Measurements from ENCODE around the gene DMD.
"Not testable (repeated sequence)": the region's sequence is repeated elsewhere in the genome, so short reads cannot be mapped to it uniquely, and the experiment has no call there.

DMD gene

DNA sequence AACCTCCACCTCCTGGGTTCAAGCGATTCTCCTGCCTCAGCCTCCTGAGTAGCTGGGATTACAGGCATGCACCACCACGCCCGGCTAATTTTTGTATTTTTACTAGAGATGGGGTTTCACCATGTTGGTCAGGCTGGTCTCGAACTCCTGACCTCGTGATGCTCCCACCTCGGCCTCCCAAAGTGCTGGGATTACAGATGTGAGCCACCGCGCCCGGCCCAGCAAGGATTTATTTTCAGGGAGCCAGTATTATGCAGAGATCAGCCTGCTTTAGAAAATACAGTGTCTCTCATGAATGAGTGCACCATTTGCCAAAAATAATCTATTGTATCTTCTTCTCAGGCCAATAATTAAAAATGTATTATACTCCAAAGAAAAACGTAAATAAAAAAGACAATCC is 26.5 kb downstream of the DMD start:
- H3K27me3 Mint-ChIP-seq; H3K36me3 Mint-ChIP-seq; H3K4me3 Mint-ChIP-seq; H3K4me1 Mint-ChIP-seq; DNase-seq; H3K9me3 Mint-ChIP-seq; H3K27ac Mint-ChIP-seq; ATAC-seq (replicated peaks): not testable (repeated sequence)

DNA sequence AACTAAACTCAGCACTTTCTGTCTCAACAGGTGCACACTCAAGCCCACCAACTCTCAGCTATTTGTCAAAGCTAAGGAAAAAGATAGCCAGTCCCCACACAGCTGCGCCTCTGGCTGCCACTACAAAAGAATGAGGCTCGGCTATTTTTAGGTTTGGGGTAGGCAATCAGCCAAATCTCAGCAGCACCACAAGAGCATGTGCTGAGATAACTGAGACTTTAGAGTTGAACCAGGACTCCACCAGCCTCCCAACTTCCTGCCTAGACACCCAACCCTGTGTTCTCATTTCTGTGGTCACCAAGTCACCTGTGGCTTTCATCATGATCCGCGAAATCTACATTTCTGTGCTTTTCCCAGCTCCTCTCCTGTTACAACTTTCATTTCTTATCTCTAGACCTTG is 28.0 kb downstream of the DMD start:
- H3K27me3 Mint-ChIP-seq, result no peaks in the 10 kb centered on the region
- DNase-seq, result no peak
- peaks cover 0 to 4% of the 10 kb centered on the region in 2 donors for H3K9me3 Mint-ChIP-seq
- no peak overlapping the region for H3K4me3 Mint-ChIP-seq
- no peak overlapping the region for H3K27ac Mint-ChIP-seq
- H3K4me1 Mint-ChIP-seq, result no peaks in the 10 kb centered on the region
- no peak for ATAC-seq (replicated peaks)
- H3K36me3 Mint-ChIP-seq, result no peaks in the 10 kb centered on the region

DNA sequence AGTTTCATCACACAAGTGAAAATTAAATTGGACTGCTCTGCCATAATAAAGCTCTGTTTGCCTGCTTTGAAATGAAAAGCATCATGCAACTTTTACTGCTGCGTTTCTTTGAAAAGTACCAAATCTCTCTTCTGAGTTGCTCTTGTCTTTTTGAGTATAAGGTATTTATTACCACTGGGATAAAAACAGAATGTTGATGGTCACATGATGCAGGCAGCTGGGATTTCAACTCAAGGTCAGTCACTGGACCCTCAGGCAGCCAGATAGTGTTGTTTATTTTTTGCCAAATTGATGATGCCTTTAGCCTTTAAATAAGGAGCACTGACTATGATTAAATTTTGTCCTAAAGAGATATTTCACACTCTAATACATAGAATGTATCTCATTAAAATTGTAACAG is 32.7 kb downstream of the DMD start:
- Mint-ChIP-seq H3K27ac (no peak overlapping the region), H3K4me1 (no peaks in the 10 kb centered on the region), H3K9me3 (peaks cover 0 to 7% of the 10 kb centered on the region in 2 donors), H3K4me3 (no peak overlapping the region), H3K27me3 (no peaks in the 10 kb centered on the region), H3K36me3 (no peaks in the 10 kb centered on the region)
- DNase-seq, result no peak
- no peak for ATAC-seq (replicated peaks)

DNA sequence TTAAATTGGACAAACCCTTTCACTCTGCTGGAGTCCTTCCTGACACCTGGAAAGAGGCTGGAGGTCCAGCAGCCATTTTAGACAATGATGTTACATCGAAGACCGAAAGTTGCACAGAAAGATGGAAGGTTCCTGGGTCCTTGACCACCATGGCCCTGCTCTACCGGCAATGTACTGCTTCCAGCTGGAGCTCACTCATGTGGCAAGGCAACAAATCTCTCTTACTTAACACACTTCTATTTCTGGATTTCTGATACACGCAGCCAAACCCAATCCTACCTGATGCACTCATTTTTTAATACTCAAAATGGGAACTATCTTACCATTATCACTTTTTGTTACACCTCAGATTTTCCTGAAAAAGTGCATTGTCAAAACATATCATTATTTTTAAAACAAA is 33.1 kb downstream of the DMD start:
- Mint-ChIP-seq H3K4me1 (no peaks in the 10 kb centered on the region), H3K4me3 (no peak overlapping the region), H3K27ac (no peak overlapping the region), H3K9me3 (peaks cover 0 to 7% of the 10 kb centered on the region in 2 donors), H3K27me3 (no peaks in the 10 kb centered on the region), H3K36me3 (no peaks in the 10 kb centered on the region)
- ATAC-seq (replicated peaks) (no peak), DNase-seq (no peak)

DNA sequence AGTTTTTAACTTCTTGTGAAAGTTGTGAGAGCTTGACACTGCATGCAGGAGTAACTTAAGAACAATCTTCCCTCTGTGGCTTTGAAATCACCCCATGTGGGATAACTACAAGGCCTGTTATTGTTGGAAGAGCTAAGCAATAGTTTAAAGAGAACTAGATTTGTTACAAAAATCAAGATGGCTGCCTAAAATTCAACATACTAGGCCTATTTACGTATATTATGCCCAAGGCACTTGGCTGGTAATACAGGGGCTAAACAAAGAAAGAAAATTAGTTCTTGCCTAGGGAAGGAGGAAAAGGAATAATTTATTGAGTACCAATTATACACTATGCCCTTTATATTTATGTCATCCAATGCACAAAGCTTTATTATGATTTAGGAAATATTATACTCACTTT is 36.1 kb downstream of the DMD start:
- no peak for ATAC-seq (replicated peaks)
- peaks cover 0 to 3% of the 10 kb centered on the region in 2 donors for H3K9me3 Mint-ChIP-seq
- H3K27me3 Mint-ChIP-seq, result no peaks in the 10 kb centered on the region

DNA sequence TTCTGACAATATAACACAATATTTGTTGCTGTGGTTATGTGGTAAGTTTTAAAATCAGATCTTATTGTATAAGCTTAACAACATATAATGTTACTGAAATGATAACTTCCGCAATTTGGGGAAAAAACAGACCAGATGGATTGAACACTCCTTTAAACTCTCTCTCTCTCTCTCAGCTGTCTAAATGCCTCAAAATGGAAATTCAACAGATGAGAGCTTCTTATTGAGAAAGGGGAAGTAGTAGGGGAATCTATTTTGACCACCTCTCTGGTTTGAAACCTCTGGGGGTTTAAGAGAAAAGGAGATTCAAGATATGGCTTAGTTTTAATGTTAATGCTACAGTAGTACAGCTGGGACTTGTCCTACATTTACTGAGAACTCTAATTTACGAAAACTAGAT is 40.3 kb downstream of the DMD start:
- H3K27me3 Mint-ChIP-seq, result no peaks in the 10 kb centered on the region
- no peaks in the 10 kb centered on the region for H3K4me1 Mint-ChIP-seq
- H3K9me3 Mint-ChIP-seq, result peaks cover 0 to 1% of the 10 kb centered on the region in 2 donors
- H3K4me3 Mint-ChIP-seq, result no peak overlapping the region
- DNase-seq (no peak), ATAC-seq (replicated peaks) (peak; percentile 21 to 31)
- no peaks in the 10 kb centered on the region for H3K36me3 Mint-ChIP-seq
- no peak overlapping the region for H3K27ac Mint-ChIP-seq

More for the DNA sequence above, 36.1 kb downstream of the DMD start:
- H3K4me3 Mint-ChIP-seq, result no peak overlapping the region
- H3K36me3 Mint-ChIP-seq, result no peaks in the 10 kb centered on the region
- no peak for DNase-seq
- H3K4me1 Mint-ChIP-seq, result no peaks in the 10 kb centered on the region
- no peak overlapping the region for H3K27ac Mint-ChIP-seq

DNA sequence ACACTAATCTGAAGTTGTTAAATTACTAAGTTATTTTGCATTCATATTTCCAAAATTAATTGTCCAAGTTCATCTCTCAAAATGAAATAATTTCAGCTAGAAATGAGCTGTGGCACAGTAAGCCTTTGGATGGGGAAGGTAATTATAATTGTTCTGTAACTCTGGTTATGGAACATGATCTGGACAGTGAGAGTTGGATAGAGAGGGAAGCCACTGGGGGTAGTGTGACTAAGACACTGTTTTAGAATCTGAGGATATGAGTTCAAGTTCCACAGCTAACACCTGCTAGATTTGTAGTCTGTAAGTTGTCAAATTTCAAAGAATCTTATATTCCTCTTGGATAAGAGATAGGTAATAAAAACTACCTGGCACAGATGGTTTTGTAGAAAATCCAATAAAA is 49.5 kb downstream of the DMD start:
- no peak for DNase-seq
- ATAC-seq (replicated peaks), result no peak
- H3K4me3 Mint-ChIP-seq, result no peak overlapping the region
- H3K4me1 Mint-ChIP-seq, result no peaks in the 10 kb centered on the region
- no peaks in the 10 kb centered on the region for H3K9me3 Mint-ChIP-seq
- H3K27ac Mint-ChIP-seq, result no peak overlapping the region
- no peaks in the 10 kb centered on the region for H3K36me3 Mint-ChIP-seq
- no peaks in the 10 kb centered on the region for H3K27me3 Mint-ChIP-seq

DNA sequence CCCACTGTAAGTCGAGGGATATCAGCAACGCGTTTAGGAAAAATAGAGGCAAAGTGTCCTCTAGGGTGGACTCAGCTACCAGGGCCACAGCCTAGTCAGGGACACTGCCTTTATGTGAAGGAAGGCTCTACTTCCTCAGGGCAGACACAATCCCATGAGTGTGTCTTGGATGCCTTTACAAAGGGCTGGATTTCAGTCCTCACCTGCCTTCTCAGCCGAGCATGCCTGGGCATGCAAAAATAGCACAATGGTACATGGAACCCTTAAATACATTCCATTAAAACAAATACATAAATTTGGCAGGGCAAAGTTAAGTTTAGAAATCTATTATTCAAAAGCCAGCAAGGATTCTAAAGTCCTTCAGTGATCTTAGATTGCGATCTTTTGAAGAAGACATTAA is 51.1 kb downstream of the DMD start:
- no peaks in the 10 kb centered on the region for H3K36me3 Mint-ChIP-seq
- H3K27ac Mint-ChIP-seq, result no peak overlapping the region
- no peaks in the 10 kb centered on the region for H3K9me3 Mint-ChIP-seq
- no peaks in the 10 kb centered on the region for H3K4me1 Mint-ChIP-seq
- no peak overlapping the region for H3K4me3 Mint-ChIP-seq
- ATAC-seq (replicated peaks) (no peak), DNase-seq (no peak)
- H3K27me3 Mint-ChIP-seq, result no peaks in the 10 kb centered on the region

DNA sequence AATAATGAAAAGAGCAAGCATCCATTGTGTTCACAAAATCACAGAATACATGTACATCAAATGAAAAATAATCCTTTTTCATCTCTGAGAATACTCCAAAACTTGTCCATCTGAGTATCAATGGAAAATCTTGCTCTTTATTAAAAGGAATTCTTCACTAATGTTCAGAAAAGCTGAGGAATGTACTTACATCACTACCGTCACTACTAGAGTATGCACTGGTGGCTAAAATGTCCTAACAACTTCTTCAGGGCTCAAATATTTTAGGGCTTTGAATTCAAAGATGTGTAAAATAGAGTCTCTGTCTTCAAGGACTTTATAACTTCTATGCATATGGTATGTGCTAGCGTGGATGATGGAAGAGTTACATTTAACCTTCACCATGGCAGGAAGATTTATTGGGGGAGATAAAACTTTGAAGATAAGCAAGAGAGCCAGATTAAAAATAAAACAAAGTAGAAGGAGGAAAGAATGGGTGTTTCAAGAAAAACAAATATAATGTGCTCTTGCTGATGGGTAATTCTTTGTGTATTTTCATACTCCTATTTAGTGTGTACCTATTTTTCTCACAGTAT is 55.1 kb downstream of the DMD start:
- H3K4me3 Mint-ChIP-seq, result no peak overlapping the region
- H3K27ac Mint-ChIP-seq, result no peak overlapping the region
- no peaks in the 10 kb centered on the region for H3K9me3 Mint-ChIP-seq

DNA sequence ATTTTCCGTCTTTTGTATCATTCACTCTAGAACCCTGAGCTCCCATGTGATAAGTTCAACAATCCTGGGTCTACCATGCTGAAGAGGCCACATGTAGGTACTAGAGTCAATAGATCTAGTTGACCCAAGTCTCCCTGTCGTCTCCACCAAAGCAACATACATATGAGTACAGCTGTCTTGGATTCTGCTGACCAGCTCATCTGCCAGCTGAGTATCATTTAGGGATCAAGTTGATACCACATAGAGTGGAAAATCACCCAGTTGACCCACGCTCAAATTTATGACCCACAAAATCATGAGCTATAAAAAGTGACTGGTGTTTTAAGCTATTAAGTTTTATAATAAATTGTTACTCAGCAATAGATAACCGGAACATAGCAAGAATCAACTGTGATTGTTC is 61.8 kb downstream of the DMD start:
- H3K4me1 Mint-ChIP-seq, result no peaks in the 10 kb centered on the region
- no peaks in the 10 kb centered on the region for H3K9me3 Mint-ChIP-seq
- no peaks in the 10 kb centered on the region for H3K36me3 Mint-ChIP-seq
- H3K27ac Mint-ChIP-seq, result no peak overlapping the region
- ATAC-seq (replicated peaks) (no peak), DNase-seq (no peak)
- no peaks in the 10 kb centered on the region for H3K27me3 Mint-ChIP-seq
- H3K4me3 Mint-ChIP-seq, result no peak overlapping the region

More for the DNA sequence above, 55.1 kb downstream of the DMD start:
- Mint-ChIP-seq H3K36me3 (no peaks in the 10 kb centered on the region), H3K27me3 (no peaks in the 10 kb centered on the region), H3K4me1 (no peaks in the 10 kb centered on the region)
- ATAC-seq (replicated peaks), result no peak
- no peak for DNase-seq

DNA sequence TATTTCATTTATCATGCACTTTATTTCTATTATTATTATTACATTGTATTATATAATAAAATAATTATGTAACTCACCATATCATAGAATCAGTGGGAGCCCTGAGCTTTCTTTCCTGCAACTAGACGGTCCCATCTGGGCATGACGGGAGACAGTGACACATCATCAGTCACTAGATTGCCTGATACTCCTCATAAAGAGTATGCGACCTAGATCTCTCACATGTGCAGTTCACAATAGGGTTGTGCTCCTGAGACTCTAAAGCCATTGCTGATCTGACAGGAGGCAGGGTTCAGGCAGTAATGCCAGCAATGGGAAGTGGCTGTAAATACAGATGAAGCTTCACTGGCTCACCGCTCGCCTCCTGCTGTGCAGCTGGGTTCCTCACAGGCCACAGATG is 62.3 kb downstream of the DMD start:
- Mint-ChIP-seq H3K27ac (no peak overlapping the region), H3K4me3 (no peak overlapping the region)

DNA sequence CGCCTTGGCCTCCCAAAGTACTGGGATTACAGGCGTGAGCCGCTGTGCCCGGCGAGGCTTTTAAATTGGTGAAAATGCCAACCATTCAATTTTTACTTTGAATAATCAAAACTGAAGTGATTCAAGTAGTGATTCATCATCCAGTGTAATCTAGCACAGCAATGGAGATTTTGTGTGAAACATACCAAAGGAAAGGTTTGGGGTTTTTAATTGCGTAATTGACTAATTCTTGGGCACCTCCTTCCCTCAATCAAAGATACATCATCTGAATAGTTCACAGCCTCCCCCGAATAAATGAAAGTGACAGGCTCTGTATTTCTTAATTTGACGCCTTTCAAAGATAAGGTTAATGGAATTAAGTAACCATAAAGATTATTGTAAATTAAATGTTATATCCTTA is 69.0 kb downstream of the DMD start:
- H3K4me3 Mint-ChIP-seq, result no peak overlapping the region
- no peak for ATAC-seq (replicated peaks)
- H3K27me3 Mint-ChIP-seq, result no peaks in the 10 kb centered on the region
- no peaks in the 10 kb centered on the region for H3K4me1 Mint-ChIP-seq
- H3K27ac Mint-ChIP-seq, result no peak overlapping the region
- H3K36me3 Mint-ChIP-seq, result no peaks in the 10 kb centered on the region
- no peak for DNase-seq
- H3K9me3 Mint-ChIP-seq, result peaks cover 2 to 4% of the 10 kb centered on the region in 2 donors

More for the DNA sequence above, 62.3 kb downstream of the DMD start:
- ATAC-seq (replicated peaks) (no peak), DNase-seq (no peak)
- Mint-ChIP-seq H3K36me3 (no peaks in the 10 kb centered on the region), H3K4me1 (no peaks in the 10 kb centered on the region), H3K27me3 (no peaks in the 10 kb centered on the region), H3K9me3 (no peaks in the 10 kb centered on the region)

DNA sequence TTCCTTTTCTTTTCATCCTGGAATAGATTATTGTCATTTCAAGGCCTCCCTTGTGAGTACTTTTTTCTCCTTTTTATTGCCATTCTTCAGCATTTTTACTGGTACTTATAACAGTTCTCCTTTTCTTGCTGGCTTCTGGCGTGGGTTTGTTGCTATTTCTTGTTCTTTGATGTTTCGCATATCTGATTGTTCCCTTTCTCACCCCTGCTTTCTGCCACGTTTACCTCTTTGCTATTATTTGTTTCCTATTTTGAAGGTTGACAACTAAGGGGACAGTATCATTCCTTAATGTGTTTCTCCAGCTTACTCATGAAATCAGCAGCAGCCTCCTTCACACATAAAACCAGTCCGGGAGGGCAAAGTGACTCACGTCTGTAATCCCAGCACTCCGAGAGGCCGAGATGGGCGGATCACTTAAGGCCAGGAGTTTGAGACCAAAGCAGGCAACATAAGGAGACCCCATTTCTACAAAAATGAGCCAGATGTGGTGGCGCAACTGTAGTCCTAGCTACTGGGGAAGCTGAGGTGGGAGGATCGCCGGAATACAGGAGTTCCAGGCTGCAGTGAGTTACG is 72.6 kb downstream of the DMD start:
- Mint-ChIP-seq H3K27me3 (no peaks in the 10 kb centered on the region), H3K9me3 (peaks cover 2 to 4% of the 10 kb centered on the region in 2 donors), H3K27ac (no peak overlapping the region), H3K4me1 (no peaks in the 10 kb centered on the region), H3K36me3 (no peaks in the 10 kb centered on the region), H3K4me3 (no peak overlapping the region)
- ATAC-seq (replicated peaks) (no peak), DNase-seq (no peak)

DNA sequence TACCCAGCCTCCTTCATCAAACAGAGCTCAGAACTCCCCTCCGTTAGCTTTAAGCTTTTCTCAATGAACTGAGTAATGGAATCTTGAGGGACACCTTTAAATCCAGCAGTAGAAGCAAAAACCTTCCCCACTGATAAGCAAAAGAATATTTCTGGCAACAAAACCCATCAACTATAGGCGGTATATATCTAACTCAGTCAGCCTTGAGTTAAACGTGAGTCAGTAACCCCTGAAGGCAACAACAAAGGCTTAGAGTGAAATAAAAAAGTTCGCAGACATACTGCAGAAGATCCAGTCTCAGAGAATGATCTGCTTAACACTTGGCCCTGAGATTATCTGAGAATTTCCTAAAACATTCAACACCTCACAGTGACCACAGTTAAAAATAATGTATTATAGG is 77.2 kb downstream of the DMD start:
- no peak for ATAC-seq (replicated peaks)

DNA sequence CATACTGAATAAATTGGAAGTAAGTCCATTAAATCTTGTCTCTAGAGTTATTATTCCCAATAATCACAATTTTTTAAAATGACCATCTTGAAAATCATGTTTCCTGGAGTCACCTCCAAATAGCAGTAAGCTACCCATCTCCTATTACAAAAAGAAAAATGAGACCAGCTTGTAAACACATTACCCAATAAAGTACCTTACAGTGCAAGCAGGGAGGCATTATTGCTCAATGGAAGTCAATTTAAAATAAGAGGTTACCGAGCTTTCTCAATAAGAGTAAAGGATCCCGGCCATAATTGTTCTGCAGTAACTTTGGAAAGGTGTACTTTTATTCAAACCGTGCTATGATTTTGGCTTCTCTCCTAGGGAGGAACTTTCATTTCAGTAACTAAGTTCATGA is 78.0 kb downstream of the DMD start:
- no peak overlapping the region for H3K4me3 Mint-ChIP-seq
- H3K4me1 Mint-ChIP-seq, result no peaks in the 10 kb centered on the region
- DNase-seq, result no peak
- ATAC-seq (replicated peaks), result no peak
- H3K36me3 Mint-ChIP-seq, result no peaks in the 10 kb centered on the region
- H3K27ac Mint-ChIP-seq, result no peak overlapping the region
- H3K27me3 Mint-ChIP-seq, result no peaks in the 10 kb centered on the region
- H3K9me3 Mint-ChIP-seq, result no peaks in the 10 kb centered on the region

More for the DNA sequence above, 77.2 kb downstream of the DMD start:
- DNase-seq, result no peak
- Mint-ChIP-seq H3K27ac (no peak overlapping the region), H3K36me3 (no peaks in the 10 kb centered on the region), H3K27me3 (no peaks in the 10 kb centered on the region), H3K4me3 (no peak overlapping the region), H3K4me1 (no peaks in the 10 kb centered on the region), H3K9me3 (peaks cover 2 to 4% of the 10 kb centered on the region in 2 donors)

DNA sequence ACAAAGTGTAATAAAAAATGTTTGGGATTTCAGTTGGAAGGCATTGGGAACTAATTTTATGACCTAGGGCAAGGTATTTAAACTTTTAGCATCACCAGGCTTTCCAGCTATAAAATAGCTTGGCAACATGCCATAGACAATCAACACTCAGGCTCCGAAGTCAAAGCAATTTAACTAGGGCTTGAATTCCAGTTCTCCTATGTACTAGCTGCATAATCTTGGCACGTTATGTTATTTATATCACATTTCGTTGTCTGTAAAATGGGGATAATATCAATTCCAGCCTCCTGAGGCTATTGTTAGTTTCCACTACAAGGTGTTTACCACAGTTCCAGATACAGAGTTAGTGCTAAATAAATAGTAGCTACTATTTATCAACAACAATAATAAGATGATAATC is 78.8 kb downstream of the DMD start:
- no peaks in the 10 kb centered on the region for H3K27me3 Mint-ChIP-seq
- no peaks in the 10 kb centered on the region for H3K9me3 Mint-ChIP-seq
- ATAC-seq (replicated peaks) (no peak), DNase-seq (no peak)
- H3K4me1 Mint-ChIP-seq, result no peaks in the 10 kb centered on the region
- H3K36me3 Mint-ChIP-seq, result no peaks in the 10 kb centered on the region
- no peak overlapping the region for H3K27ac Mint-ChIP-seq
- H3K4me3 Mint-ChIP-seq, result no peak overlapping the region

Data from stimulated activated naive B cell treated with anti-CD40 and anti-IgM and Interleukin-4, amounts not matched to agents 10 μg/mL and 1 μg/mL and 100 μg/mL, for 72 hours (primary cell).